HG03039 (cell line): ENCODE results near the gene SNAP29.
"Not testable (repeated sequence)": the region's sequence is repeated elsewhere in the genome, so short reads cannot be mapped to it uniquely, and the experiment has no call there.

Experiments used
- ATAC-seq: cut with Tn5 transposase; IDR thresholded peaks from one replicate; pipeline ENCODE4 v1.9.1; 2021; ENCODE audit warnings: mild to moderate bottlenecking, moderate library complexity; ENCODE audit not compliant: unreplicated experiment

Gene SNAP29

GRCh38 chr22:20927940-20928572, 69.2 kb downstream of the SNAP29 start:
- no peak for ATAC-seq

GRCh38 chr22:20928573-20928967, 69.8 kb downstream of the SNAP29 start:
- ATAC-seq = no peak

GRCh38 chr22:20930004-20930403, 71.2 kb downstream of the SNAP29 start:
- no peak for ATAC-seq

- ATAC-seq = not testable (repeated sequence)
Measured at GRCh38 chr22:20930435-20930834, 71.6 kb downstream of the SNAP29 start.

GRCh38 chr22:20931126-20931654, 72.4 kb downstream of the SNAP29 start:
- no peak for ATAC-seq

GRCh38 chr22:20933910-20934309, 75.1 kb downstream of the SNAP29 start:
- ATAC-seq = no peak

GRCh38 chr22:20935049-20935448, 76.2 kb downstream of the SNAP29 start:
- ATAC-seq = not testable (repeated sequence)

GRCh38 chr22:20935780-20936539, 77.2 kb downstream of the SNAP29 start:
- ATAC-seq = not testable (repeated sequence)

- no peak for ATAC-seq
Measured at GRCh38 chr22:20937031-20937793, 78.4 kb downstream of the SNAP29 start.

GRCh38 chr22:20937794-20938671, 79.2 kb downstream of the SNAP29 start:
- ATAC-seq = no peak

- ATAC-seq = not testable (repeated sequence)
Measured at GRCh38 chr22:20939457-20940185, 80.8 kb downstream of the SNAP29 start.

- no peak for ATAC-seq
Measured at GRCh38 chr22:20940186-20940651, 81.4 kb downstream of the SNAP29 start.
